ENCODE results near the gene BUB1. TPM values are rescaled to one million over a fixed set of nuclear protein-coding genes. Genes with fewer than 3 reads are reported as not detected.

The BUB1 gene
- polyA plus RNA-seq, 1 donor from 2014 or later, result 2.4 TPM

GRCh38 chr2:110664135-110664534, 13.7 kb downstream of the BUB1 start:
- no peak overlapping the region for H3K9ac ChIP-seq (ENCODE audit: low read length)
- TF ChIP-seq EP300 (conservative IDR thresholded peaks at IDR 0.05; ENCODE audit: poor library complexity, severe bottlenecking), result no peak
- no peak for TF ChIP-seq RAD21 (conservative IDR thresholded peaks at IDR 0.05)
- TF ChIP-seq CTCF (IDR thresholded peaks at IDR 0.05; ENCODE audit: poor library complexity, severe bottlenecking), result no peak
- TF ChIP-seq POLR2AphosphoS5 (IDR thresholded peaks at IDR 0.05), result no peak
- TF ChIP-seq TAF1 (IDR thresholded peaks at IDR 0.05; ENCODE audit: low read depth), result no peak
- TF ChIP-seq SMC3 (conservative IDR thresholded peaks at IDR 0.05; ENCODE audit: poor library complexity), result no peak
- no peak for TF ChIP-seq EZH2 (IDR thresholded peaks at IDR 0.05; ENCODE audit: borderline replicate concordance, insufficient read depth, low read length, poor library complexity, severe bottlenecking)
- no peak for TF ChIP-seq MXI1 (conservative IDR thresholded peaks at IDR 0.05; ENCODE audit: poor library complexity, severe bottlenecking)
- no peak for TF ChIP-seq REST (IDR thresholded peaks at IDR 0.05; ENCODE audit: borderline replicate concordance)
- no peaks in the 10 kb centered on the region for H3K27me3 ChIP-seq (ENCODE audit: insufficient read depth, low read depth, low read length)
- no peaks in the 10 kb centered on the region for H4K20me1 ChIP-seq (ENCODE audit: insufficient read depth)
- no peaks in the 10 kb centered on the region for H3K36me3 ChIP-seq (ENCODE audit: insufficient read depth, low read length)
- H2AFZ ChIP-seq (ENCODE audit: low read depth, low read length), result no peak overlapping the region
- no peak overlapping the region for H3K27ac ChIP-seq (ENCODE audit: low read length)
- H3K79me2 ChIP-seq (replicated peaks; ENCODE audit: insufficient read depth, low read length), result no peaks in the 10 kb centered on the region
- H3K4me3 ChIP-seq (ENCODE audit: low read length), result no peak overlapping the region
- H3K9me3 ChIP-seq (ENCODE audit: low read length), result no peaks in the 10 kb centered on the region
- H3F3A ChIP-seq (ENCODE audit: insufficient read depth, low read length, poor library complexity, severe bottlenecking), result no peaks in the 10 kb centered on the region
- no peaks in the 10 kb centered on the region for H3K9me2 ChIP-seq (ENCODE audit: insufficient read depth, low read length)
- H3K4me2 ChIP-seq (ENCODE audit: low read length), result no peak overlapping the region

- no peak overlapping the region for H2AFZ ChIP-seq (ENCODE audit: low read depth, low read length)
Observed at GRCh38 chr2:110662560-110662959, 15.3 kb downstream of the BUB1 start.

More at GRCh38 chr2:110662560-110662959, 15.3 kb downstream of the BUB1 start:
- no peak overlapping the region for H3K27ac ChIP-seq (ENCODE audit: low read length)
- no peaks in the 10 kb centered on the region for H4K20me1 ChIP-seq (ENCODE audit: insufficient read depth)
- no peak overlapping the region for H3K4me2 ChIP-seq (ENCODE audit: low read length)
- H3K9me2 ChIP-seq (ENCODE audit: insufficient read depth, low read length), result no peaks in the 10 kb centered on the region
- TF ChIP-seq MXI1 (conservative IDR thresholded peaks at IDR 0.05; ENCODE audit: poor library complexity, severe bottlenecking), result no peak
- no peak for TF ChIP-seq TAF1 (IDR thresholded peaks at IDR 0.05; ENCODE audit: low read depth)
- TF ChIP-seq CTCF (IDR thresholded peaks at IDR 0.05; ENCODE audit: poor library complexity, severe bottlenecking), result no peak
- no peak for TF ChIP-seq REST (IDR thresholded peaks at IDR 0.05; ENCODE audit: borderline replicate concordance)
- no peak for TF ChIP-seq EZH2 (IDR thresholded peaks at IDR 0.05; ENCODE audit: borderline replicate concordance, insufficient read depth, low read length, poor library complexity, severe bottlenecking)
- no peaks in the 10 kb centered on the region for H3K79me2 ChIP-seq (replicated peaks; ENCODE audit: insufficient read depth, low read length)
- no peaks in the 10 kb centered on the region for H3K9me3 ChIP-seq (ENCODE audit: low read length)
- no peaks in the 10 kb centered on the region for H3F3A ChIP-seq (ENCODE audit: insufficient read depth, low read length, poor library complexity, severe bottlenecking)
- no peaks in the 10 kb centered on the region for H3K36me3 ChIP-seq (ENCODE audit: insufficient read depth, low read length)
- H3K27me3 ChIP-seq (ENCODE audit: insufficient read depth, low read depth, low read length), result no peaks in the 10 kb centered on the region
- H3K4me3 ChIP-seq (ENCODE audit: low read length), result no peak overlapping the region
- H3K9ac ChIP-seq (ENCODE audit: low read length), result no peak overlapping the region
